ENCODE measurements around the gene CASZ1.

CASZ1 gene

GRCh38 chr1:10684221-10684620 lies 112.2 kb downstream of the CASZ1 start:
- DNase-seq = no peak

- no peak for DNase-seq
Observed at GRCh38 chr1:10682449-10683309, 113.8 kb downstream of the CASZ1 start.

- no peak for DNase-seq
Observed at GRCh38 chr1:10682108-10682445, 114.4 kb downstream of the CASZ1 start.

- DNase-seq = no peak
Observed at GRCh38 chr1:10681296-10682107, 114.9 kb downstream of the CASZ1 start.

- no peak for DNase-seq
Observed at GRCh38 chr1:10680487-10680886, 116.0 kb downstream of the CASZ1 start.

- DNase-seq = no peak
Observed at GRCh38 chr1:10679496-10680220, 116.8 kb downstream of the CASZ1 start.

GRCh38 chr1:10678852-10679251 lies 117.6 kb downstream of the CASZ1 start:
- DNase-seq = no peak

- no peak for DNase-seq
Observed at GRCh38 chr1:10678402-10678801, 118.0 kb downstream of the CASZ1 start.

GRCh38 chr1:10677491-10678391 lies 118.7 kb downstream of the CASZ1 start:
- no peak for DNase-seq

GRCh38 chr1:10676963-10677362 lies 119.5 kb downstream of the CASZ1 start:
- DNase-seq = no peak

- DNase-seq = no peak
Observed at GRCh38 chr1:10675813-10676212, 120.6 kb downstream of the CASZ1 start.

- DNase-seq = no peak
Observed at GRCh38 chr1:10674700-10675609, 121.5 kb downstream of the CASZ1 start.

- no peak for DNase-seq
Observed at GRCh38 chr1:10674222-10674621, 122.2 kb downstream of the CASZ1 start.

- DNase-seq = no peak
Observed at GRCh38 chr1:10673109-10673711, 123.2 kb downstream of the CASZ1 start.

GRCh38 chr1:10672343-10673050 lies 123.9 kb downstream of the CASZ1 start:
- no peak for DNase-seq

- DNase-seq = no peak
Observed at GRCh38 chr1:10671622-10672342, 124.7 kb downstream of the CASZ1 start.

- no peak for DNase-seq
Observed at GRCh38 chr1:10671090-10671489, 125.4 kb downstream of the CASZ1 start.

- no peak for DNase-seq
Observed at GRCh38 chr1:10670190-10670589, 126.3 kb downstream of the CASZ1 start.

GRCh38 chr1:10669570-10669969 lies 126.9 kb downstream of the CASZ1 start:
- DNase-seq = no peak
